Hepatocyte (in vitro differentiated cells): ENCODE results near the gene C19orf67.

Experiments
- CTCF ChIP-seq: fragments of 200-600 bp; sonication (generic); IDR thresholded peaks from 2 replicates; pipeline ENCODE4 v1.5.1; 2016; ENCODE audit warnings: antibody characterized with exemption, mild to moderate bottlenecking; ENCODE audit not compliant: poor library complexity
- EZH2 ChIP-seq: fragments of 200-600 bp; sonication (generic); IDR thresholded peaks from 2 replicates; pipeline ENCODE4 v1.6.1; 2016; ENCODE audit warnings: antibody characterized with exemption, mild to moderate bottlenecking, borderline replicate concordance
- EZH2phosphoT487 ChIP-seq: fragments of 200-600 bp; sonication (generic); IDR thresholded peaks from one replicate; pipeline ENCODE4 v1.6.1; 2018; ENCODE audit warnings: antibody characterized with exemption, mild to moderate bottlenecking, low read depth, moderate library complexity; ENCODE audit not compliant: unreplicated experiment, severe bottlenecking

GRCh38 chr19:14033946-14034345 lies 51.6 kb downstream of the C19orf67 start:
- no peak for TF ChIP-seq CTCF
- no peak for TF ChIP-seq EZH2
- TF ChIP-seq EZH2phosphoT487, result no peak
